Measurements from ENCODE around the gene GBE1.
"Not testable (repeated sequence)": the region's sequence is repeated elsewhere in the genome, so short reads cannot be mapped to it uniquely, and the experiment has no call there.

Gene GBE1

GRCh38 chr3:81761904-81762580 is 597 bp upstream of the GBE1 start:
- H3K9ac ChIP-seq: peak overlapping the region; percentile 94 to 99 (median 97)
- peaks cover 55 to 75% (median 67%) of the 10 kb centered on the region in 10 experiments for H3K4me1 ChIP-seq
- peaks cover 4 to 37% (median 32%) of the 10 kb centered on the region in 11 experiments for H3K9me3 ChIP-seq (replicated peaks in 1 of 11)

GRCh38 chr3:81760215-81760614 is 1.2 kb downstream of the GBE1 start:
- peaks cover 9 to 45% (median 43%) of the 10 kb centered on the region in 11 experiments; a peak in 21 of 22 replicates for H3K9me3 ChIP-seq (replicated peaks in 1 of 11)
- peak overlapping the region; percentile 94 to 99 (median 97) for H3K9ac ChIP-seq
- H4K20me1 ChIP-seq: peaks cover 0 to 7% (median 0%) of the 10 kb centered on the region in 11 experiments; a peak in 3 of 22 replicates
- peak overlapping the region; percentile 59 to 76 (median 66) for H3K4me3 ChIP-seq
- no peaks in the 10 kb centered on the region for H3K27me3 ChIP-seq
- TF ChIP-seq Cebpa-rat (IDR thresholded peaks at IDR 0.05): no peak
- peaks cover 16 to 45% (median 43%) of the 10 kb centered on the region in 11 experiments; a peak in 21 of 22 replicates for H3K36me3 ChIP-seq
- peak overlapping the region; percentile 69 to 95 (median 80) for H3K4me2 ChIP-seq
- peak overlapping the region; percentile 97 to 99 (median 99) for H3K27ac ChIP-seq
- H3K4me1 ChIP-seq: peaks cover 40 to 60% (median 53%) of the 10 kb centered on the region in 10 experiments

More at GRCh38 chr3:81761904-81762580, 597 bp upstream of the GBE1 start:
- Histone ChIP-seq H4K20me1 (no peaks in the 10 kb centered on the region), H3K27ac (peak overlapping the region; percentile 97 to 99 (median 99)), H3K36me3 (peaks cover 7 to 27% (median 26%) of the 10 kb centered on the region in 11 experiments; a peak in 21 of 22 replicates), H3K4me2 (peak overlapping the region; percentile 69 to 87 (median 82)), H3K27me3 (no peaks in the 10 kb centered on the region), H3K4me3 (peak overlapping the region; percentile 59 to 76 (median 66))
- TF ChIP-seq Cebpa-rat (IDR thresholded peaks at IDR 0.05): no peak

GRCh38 chr3:81758771-81759170 is 2.7 kb downstream of the GBE1 start:
- peaks cover 20 to 56% (median 53%) of the 10 kb centered on the region in 11 experiments for H3K9me3 ChIP-seq (replicated peaks in 1 of 11)
- peak overlapping the region in 1 of 11 experiments; percentile 95; a peak in 1 of 22 replicates for H3K9ac ChIP-seq
- not testable (repeated sequence) for H3K27me3 ChIP-seq
- peaks cover 22 to 60% (median 58%) of the 10 kb centered on the region in 11 experiments; a peak in 21 of 22 replicates for H3K36me3 ChIP-seq
- peaks cover 26 to 50% (median 41%) of the 10 kb centered on the region in 10 experiments for H3K4me1 ChIP-seq
- H3K4me2 ChIP-seq: peak overlapping the region; percentile 69 to 95 (median 80); a peak in 17 of 22 replicates
- peak overlapping the region in 10 of 11 experiments; percentile 97 to 99 (median 99); a peak in 20 of 22 replicates for H3K27ac ChIP-seq
- peaks cover 0 to 22% (median under 1%) of the 10 kb centered on the region in 11 experiments; a peak in 9 of 22 replicates for H4K20me1 ChIP-seq
- H3K4me3 ChIP-seq: peak overlapping the region in 8 of 10 experiments; percentile 63 to 76 (median 68); a peak in 16 of 20 replicates

- H3K27me3 ChIP-seq: no peaks in the 10 kb centered on the region
- H3K9ac ChIP-seq: no peak overlapping the region
- H4K20me1 ChIP-seq: peaks cover 0 to 27% (median 5%) of the 10 kb centered on the region in 11 experiments; a peak in 10 of 22 replicates
- peak overlapping the region in 9 of 11 experiments; percentile 97 to 99 (median 99); a peak in 15 of 22 replicates for H3K27ac ChIP-seq
- TF ChIP-seq Cebpa-rat (IDR thresholded peaks at IDR 0.05): no peak
- peaks cover 20 to 56% (median 53%) of the 10 kb centered on the region in 11 experiments for H3K9me3 ChIP-seq (replicated peaks in 1 of 11)
- H3K4me1 ChIP-seq: peaks cover 21 to 50% (median 39%) of the 10 kb centered on the region in 10 experiments
- H3K36me3 ChIP-seq: peaks cover 27 to 64% (median 63%) of the 10 kb centered on the region in 11 experiments; a peak in 21 of 22 replicates
- H3K4me2 ChIP-seq: peak overlapping the region in 10 of 11 experiments; percentile 34 to 95 (median 77); a peak in 13 of 22 replicates
- peak overlapping the region in 7 of 10 experiments; percentile 32 to 71 (median 64); a peak in 5 of 20 replicates for H3K4me3 ChIP-seq
Observed at GRCh38 chr3:81758275-81758674, 3.2 kb downstream of the GBE1 start.

GRCh38 chr3:81753416-81754027 is 7.9 kb downstream of the GBE1 start:
- H3K9me3 ChIP-seq (replicated peaks in 1 of 11): peaks cover 20 to 53% (median 44%) of the 10 kb centered on the region in 11 experiments
- peaks cover 40 to 97% (median 92%) of the 10 kb centered on the region in 11 experiments for H3K36me3 ChIP-seq
- H4K20me1 ChIP-seq: peaks cover 0 to 71% (median 24%) of the 10 kb centered on the region in 11 experiments; a peak in 11 of 22 replicates
- H3K4me2 ChIP-seq: 0 out of 22 replicates have a peak overlapping the region, but pooled peaks of 1 of the 11 experiments have one; percentile 0
- H3K27me3 ChIP-seq: no peaks in the 10 kb centered on the region
- TF ChIP-seq Cebpa-rat (IDR thresholded peaks at IDR 0.05): no peak
- no peak overlapping the region for H3K27ac ChIP-seq
- no peak overlapping the region for H3K4me3 ChIP-seq
- peaks cover 0 to 25% (median 7%) of the 10 kb centered on the region in 10 experiments; a peak in 12 of 20 replicates for H3K4me1 ChIP-seq
- H3K9ac ChIP-seq: no peak overlapping the region

- Histone ChIP-seq H3K9ac (no peak overlapping the region), H3K36me3 (peaks cover 40 to 97% (median 90%) of the 10 kb centered on the region in 11 experiments), H3K4me3 (no peak overlapping the region), H3K9me3 (replicated peaks in 1 of 11) (peaks cover 20 to 48% (median 35%) of the 10 kb centered on the region in 11 experiments), H3K27me3 (no peaks in the 10 kb centered on the region), H3K4me1 (peaks cover 0 to 16% (median under 1%) of the 10 kb centered on the region in 10 experiments; a peak in 7 of 20 replicates), H3K4me2 (no peak overlapping the region), H3K27ac (no peak overlapping the region), H4K20me1 (peaks cover 0 to 80% (median 24%) of the 10 kb centered on the region in 11 experiments; a peak in 11 of 22 replicates)
- TF ChIP-seq Cebpa-rat (IDR thresholded peaks at IDR 0.05): no peak
Observed at GRCh38 chr3:81752604-81753003, 8.8 kb downstream of the GBE1 start.

GRCh38 chr3:81749265-81749664 is 12.2 kb downstream of the GBE1 start:
- H3K9ac ChIP-seq: no peak overlapping the region
- no peaks in the 10 kb centered on the region for H3K27me3 ChIP-seq
- peaks cover 0 to 92% (median 36%) of the 10 kb centered on the region in 11 experiments; a peak in 11 of 22 replicates for H4K20me1 ChIP-seq
- no peak overlapping the region for H3K4me2 ChIP-seq
- H3K36me3 ChIP-seq: peaks cover 25 to 87% (median 66%) of the 10 kb centered on the region in 11 experiments
- no peak overlapping the region for H3K4me3 ChIP-seq
- no peak overlapping the region for H3K27ac ChIP-seq
- peaks cover 0 to 15% (median 1%) of the 10 kb centered on the region in 10 experiments; a peak in 8 of 20 replicates for H3K4me1 ChIP-seq
- H3K9me3 ChIP-seq (replicated peaks in 1 of 11): peaks cover under 1 to 15% (median 2%) of the 10 kb centered on the region in 11 experiments; a peak in 17 of 22 replicates
- no peak for TF ChIP-seq Cebpa-rat (IDR thresholded peaks at IDR 0.05)

GRCh38 chr3:81747280-81747679 is 14.2 kb downstream of the GBE1 start:
- H3K27me3 ChIP-seq, H3K4me3 ChIP-seq, H3K4me2 ChIP-seq, H3K9ac ChIP-seq: not testable (repeated sequence)
- Histone ChIP-seq H3K4me1 (peaks cover 0 to 34% (median 15%) of the 10 kb centered on the region in 10 experiments; a peak in 13 of 20 replicates), H4K20me1 (peaks cover 0 to 92% (median 41%) of the 10 kb centered on the region in 11 experiments; a peak in 11 of 22 replicates), H3K27ac (peak overlapping the region in 1 of 11 experiments; percentile 41; a peak in 1 of 22 replicates), H3K36me3 (peaks cover 12 to 84% (median 57%) of the 10 kb centered on the region in 11 experiments), H3K9me3 (replicated peaks in 1 of 11) (peaks cover 0 to 15% (median 0%) of the 10 kb centered on the region in 11 experiments; a peak in 5 of 22 replicates)
